NCI-H345 treated with DMSO at 0.1 percent for 48 hours (cell line): Measurements from ENCODE around the gene NAT16.
"Not testable (repeated sequence)": the region's sequence is repeated elsewhere in the genome, so short reads cannot be mapped to it uniquely, and the experiment has no call there.

ENCODE experiments used
- DNase-seq: peaks from one replicate; lab custom pipeline; 2025; ENCODE audit not compliant: unreplicated experiment; lab: John Stamatoyannopoulos, UW

The NAT16 gene

DNA sequence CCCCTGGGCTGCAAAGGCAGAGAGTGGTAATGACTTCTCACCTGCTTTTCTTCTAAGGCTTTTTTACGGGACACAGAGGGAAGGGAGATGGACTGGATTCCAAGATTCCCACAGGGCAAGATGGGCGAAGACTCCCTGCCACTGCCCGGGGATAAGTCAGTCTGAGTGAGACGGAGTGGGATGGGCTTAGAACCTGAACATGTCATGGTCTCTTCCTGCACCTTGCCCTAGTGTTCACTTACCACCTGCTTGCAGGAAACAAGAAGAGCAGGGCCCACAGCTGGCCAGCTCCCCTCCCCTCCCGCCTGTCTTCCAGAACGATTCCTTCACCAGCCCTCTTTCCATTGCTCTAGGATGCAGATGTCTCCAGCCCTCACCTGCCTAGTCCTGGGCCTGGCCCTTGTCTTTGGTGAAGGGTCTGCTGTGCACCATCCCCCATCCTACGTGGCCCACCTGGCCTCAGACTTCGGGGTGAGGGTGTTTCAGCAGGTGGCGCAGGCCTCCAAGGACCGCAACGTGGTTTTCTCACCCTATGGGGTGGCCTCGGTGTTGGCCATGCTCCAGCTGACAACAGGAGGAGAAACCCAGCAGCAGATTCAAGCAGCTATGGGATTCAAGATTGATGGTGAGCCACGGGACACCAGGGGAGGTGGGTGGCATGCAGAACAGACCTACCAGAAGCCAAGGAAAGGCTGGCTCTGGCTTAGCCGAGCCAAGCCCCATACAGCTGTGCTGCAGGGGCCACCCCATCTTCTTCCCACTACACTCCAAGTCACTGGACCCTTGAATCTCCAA is 51.9 kb downstream of the NAT16 start:
- DNase-seq: no peak

DNA sequence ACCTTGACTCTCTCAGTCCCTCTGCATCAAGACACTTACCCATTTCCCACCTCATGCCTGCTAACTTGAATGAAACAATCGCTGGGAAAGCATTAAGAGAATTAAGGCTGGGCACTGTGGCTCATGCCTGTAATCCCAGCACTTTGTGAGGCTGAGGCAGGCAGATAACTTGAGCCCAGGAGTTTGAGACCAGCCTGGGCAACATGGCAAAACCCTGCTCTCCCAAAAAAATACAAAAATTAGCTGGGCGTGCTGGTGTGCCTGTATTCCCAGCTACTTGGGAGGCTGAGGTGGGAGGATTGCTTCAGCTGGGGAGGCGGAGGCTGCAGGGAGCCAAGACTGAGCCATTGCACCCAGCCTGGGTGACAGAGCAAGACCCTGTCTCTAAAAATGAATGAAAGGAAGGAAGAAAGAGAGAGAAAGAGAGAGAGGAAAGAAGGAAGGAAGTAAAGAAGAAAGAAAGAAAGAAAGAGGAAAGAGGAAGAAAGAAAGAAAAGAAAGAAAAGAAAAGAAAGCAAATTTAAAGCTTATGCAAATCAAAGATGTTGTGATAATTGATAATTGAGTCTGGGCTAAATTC is 52.5 kb downstream of the NAT16 start:
- DNase-seq: no peak

DNA sequence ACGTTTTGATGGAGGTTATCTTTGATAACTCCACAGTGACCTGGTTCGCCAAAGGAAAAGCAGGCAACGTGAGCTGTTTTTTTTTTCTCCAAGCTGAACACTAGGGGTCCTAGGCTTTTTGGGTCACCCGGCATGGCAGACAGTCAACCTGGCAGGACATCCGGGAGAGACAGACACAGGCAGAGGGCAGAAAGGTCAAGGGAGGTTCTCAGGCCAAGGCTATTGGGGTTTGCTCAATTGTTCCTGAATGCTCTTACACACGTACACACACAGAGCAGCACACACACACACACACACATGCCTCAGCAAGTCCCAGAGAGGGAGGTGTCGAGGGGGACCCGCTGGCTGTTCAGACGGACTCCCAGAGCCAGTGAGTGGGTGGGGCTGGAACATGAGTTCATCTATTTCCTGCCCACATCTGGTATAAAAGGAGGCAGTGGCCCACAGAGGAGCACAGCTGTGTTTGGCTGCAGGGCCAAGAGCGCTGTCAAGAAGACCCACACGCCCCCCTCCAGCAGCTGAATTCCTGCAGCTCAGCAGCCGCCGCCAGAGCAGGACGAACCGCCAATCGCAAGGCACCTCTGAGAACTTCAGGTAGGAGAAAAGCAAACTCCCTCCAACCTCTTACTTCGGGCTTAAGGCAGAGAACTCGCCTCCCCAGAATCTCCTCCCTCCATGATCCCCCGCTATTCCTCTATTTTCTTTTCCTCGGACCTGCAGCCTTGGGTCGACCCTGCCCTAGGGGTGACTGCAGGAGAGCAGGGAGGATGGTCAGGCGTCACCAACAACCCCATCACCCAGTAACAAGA is 53.2 kb downstream of the NAT16 start, which contains the start of gene SERPINE1:
SERPINE1 (plus strand) TSS at position 454 of the 809 bp plus-strand sequence. CDS start 1,290 bp downstream, outside the sequence.
- no peak for DNase-seq

DNA sequence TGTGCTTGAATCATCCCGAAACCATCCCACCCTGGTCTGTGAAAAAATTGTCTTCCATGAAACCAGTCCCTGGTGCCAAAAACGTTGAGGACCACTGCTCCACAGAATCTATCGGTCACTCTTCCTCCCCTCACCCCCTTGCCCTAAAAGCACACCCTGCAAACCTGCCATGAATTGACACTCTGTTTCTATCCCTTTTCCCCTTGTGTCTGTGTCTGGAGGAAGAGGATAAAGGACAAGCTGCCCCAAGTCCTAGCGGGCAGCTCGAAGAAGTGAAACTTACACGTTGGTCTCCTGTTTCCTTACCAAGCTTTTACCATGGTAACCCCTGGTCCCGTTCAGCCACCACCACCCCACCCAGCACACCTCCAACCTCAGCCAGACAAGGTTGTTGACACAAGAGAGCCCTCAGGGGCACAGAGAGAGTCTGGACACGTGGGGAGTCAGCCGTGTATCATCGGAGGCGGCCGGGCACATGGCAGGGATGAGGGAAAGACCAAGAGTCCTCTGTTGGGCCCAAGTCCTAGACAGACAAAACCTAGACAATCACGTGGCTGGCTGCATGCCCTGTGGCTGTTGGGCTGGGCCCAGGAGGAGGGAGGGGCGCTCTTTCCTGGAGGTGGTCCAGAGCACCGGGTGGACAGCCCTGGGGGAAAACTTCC is 54.0 kb downstream of the NAT16 start:
- no peak for DNase-seq

DNA sequence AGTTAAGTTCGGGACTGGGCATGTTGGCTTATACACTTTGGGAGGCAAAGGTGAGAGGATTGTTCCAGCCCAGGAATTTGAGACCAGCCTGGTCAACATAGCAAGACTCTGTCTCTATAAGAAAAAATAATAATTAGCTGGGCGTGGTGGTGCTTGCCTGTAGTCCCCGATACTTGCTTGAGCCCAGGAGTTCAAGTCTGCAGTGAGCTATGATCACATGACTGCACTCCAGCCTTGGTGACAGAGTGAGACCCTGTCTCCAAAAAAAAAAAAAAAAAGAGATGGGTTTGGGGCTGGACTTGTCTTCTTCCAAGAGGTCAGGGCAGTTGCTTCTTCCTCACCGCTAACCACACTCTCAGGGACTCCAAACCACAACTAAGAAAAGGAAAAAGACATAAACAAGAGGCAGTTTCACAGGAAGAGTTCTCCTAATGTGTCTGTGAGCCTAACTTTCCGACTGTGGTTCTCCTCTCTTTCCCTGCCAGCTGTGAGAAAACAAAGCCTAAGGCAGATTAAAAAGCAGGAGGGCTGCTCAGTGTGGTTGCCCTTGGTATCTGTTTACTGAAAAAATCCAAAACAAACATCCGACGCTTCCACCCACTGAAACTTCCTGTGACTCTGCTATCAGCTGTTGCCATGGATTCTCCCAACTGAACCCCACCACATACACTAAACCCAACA is 55.6 kb downstream of the NAT16 start:
- no peak for DNase-seq

DNA sequence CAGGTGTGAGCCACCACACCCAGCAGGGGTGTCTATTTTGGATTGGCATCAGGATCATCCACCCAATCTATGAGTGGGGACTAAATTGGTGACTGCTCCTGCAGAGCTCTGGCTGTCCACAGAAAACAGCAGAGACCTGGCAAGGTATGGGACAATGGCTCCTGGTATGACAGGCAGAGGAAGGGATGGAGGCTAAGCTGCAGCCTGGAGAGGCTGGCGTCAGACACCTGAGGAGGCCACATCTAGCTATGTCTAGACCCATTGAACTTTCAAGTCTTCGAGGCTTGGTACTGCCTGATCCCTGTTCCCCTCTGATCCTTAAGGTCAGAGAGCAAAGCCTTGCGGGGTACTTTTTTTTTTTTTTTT is 56.4 kb downstream of the NAT16 start:
- no peak for DNase-seq

DNA sequence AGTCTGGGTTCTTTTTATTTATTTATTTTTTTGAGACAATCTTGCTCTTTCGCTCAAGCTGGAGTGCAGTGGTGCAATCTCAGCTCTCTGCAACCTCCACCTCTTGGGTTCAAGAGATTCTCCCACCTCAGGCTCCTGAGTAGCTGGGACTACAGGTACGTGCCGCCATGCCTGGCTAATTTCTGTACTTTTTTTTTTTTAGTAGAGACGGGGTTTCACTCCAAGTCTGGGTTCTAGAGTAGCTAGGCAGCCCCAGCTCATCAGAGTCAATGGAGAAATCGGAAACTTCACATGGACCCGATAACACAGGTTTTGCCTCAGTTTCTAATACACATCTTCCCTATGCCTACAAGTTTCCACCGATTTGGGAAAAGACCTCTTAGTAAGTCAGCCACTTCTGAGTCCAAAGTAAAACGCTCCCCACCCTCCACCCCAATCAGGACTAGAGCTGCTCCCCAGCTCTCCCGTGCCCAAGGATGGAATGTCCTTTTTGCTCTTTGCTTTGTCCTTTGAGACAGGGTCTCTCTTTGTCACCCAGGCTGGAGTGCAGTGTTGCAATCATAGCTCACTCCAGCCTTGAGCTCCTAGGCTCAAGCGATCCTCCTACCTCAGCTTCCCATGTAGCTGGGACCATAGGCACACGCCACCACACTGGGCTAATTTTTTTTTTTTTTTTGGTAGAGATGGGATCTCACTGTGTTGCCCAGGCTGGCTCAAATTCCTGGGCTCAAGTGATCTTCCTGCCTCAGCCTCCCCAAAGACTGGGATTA is 57.0 kb downstream of the NAT16 start:
- no peak for DNase-seq

DNA sequence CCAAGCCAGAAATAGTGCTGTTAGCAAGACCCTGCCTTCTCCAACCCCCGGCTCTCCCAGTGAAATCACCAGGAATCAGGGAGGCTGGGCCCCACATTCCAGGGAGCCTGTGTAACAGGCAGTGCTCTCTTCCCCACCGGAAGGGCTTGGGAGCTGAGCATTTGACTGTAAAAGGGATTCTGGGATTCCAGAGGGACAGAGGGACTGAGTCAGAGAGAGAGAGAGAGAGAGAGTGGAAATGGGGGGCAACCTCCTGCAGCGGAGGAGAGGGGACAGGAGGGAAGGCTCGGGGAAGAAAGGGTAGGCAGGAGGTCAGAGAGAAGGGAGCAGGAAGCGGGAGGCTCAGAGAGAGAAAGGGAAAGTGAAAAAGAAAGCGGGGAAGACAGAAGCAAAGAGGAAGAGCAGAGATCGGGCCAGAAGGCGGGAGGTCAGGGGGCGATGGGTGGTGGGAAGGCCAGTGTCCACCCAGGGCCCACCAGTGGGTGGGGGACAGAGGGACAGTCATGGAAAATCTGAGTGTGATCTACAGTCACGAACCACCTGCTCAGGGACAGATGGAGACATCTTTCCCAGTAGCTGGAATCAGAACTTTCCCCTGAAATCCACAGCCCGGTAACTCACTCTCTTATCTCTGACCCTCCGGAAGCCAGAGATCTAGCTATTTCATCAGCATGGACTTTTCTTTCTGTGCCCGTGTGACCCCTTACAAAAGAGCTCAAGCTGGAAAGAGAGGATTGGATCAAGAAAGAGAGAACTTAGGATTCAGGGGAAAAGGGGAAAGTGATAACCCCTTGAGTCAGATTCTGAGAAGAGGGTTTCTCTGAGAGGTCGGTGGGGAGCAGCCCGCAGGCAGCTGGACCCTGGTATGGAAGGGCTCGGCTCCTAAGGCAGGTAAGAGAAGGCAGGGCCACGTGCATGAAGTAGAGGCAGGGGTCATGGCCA is 57.8 kb downstream of the NAT16 start:
- DNase-seq: no peak

DNA sequence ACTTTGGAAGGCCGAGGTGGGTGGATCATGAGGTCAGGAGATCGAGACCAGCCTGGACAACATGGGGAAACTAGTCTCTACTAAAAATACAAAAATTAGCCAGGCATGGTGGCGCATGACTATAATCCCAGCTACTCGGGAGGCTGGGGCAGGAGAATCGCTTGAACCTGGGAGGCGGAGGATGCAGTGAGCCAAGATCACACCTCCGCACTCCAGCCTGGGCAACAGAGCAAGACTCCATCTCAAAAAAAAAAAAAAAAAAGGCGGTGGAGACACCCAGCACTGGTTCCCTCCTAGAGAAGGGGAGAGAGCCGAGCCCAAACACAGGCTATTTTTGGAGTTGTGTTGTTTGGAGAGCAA is 58.5 kb downstream of the NAT16 start:
- DNase-seq: not testable (repeated sequence)
